ENCODE measurements around the gene SDF2L1.
"Not testable (repeated sequence)": the region's sequence is repeated elsewhere in the genome, so short reads cannot be mapped to it uniquely, and the experiment has no call there.

Gene SDF2L1

DNA sequence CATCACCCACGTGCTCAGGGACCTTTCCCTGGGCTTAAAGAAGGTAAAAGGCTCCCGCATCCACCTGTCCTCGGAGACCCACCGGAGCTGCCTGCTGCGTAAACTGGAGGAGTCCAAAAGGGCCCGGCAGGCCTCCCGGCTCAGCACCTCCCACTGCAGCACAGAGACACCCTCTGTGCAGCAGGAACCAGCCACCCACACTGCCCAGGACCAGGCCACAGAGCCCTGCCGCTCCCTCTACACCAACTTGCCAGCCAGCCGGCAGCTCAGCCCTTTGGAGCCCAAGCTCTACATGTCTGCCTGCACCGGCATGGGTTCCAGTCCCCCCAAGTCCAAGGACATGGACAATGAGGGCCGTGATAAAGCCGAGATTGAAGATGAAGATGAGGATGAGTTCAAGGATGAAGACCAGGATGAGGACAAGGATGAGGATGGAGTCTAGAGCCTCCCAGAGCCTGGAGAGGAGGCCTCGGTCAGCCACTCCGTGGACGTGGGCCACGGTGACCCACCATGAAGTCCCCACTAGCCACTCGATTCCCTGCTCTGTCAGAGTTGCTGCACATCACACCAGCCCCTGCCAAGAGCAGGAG lies 5.4 kb upstream of the SDF2L1 start:
- in situ Hi-C loops (cut with HindIII; ENCODE audit: low sequenced_read_pairs): no loop called here

- in situ Hi-C loops (cut with HindIII; ENCODE audit: low sequenced_read_pairs): not testable (repeated sequence)
Observed at GRCh38 chr22:21637450-21637849, 4.7 kb upstream of the SDF2L1 start.

DNA sequence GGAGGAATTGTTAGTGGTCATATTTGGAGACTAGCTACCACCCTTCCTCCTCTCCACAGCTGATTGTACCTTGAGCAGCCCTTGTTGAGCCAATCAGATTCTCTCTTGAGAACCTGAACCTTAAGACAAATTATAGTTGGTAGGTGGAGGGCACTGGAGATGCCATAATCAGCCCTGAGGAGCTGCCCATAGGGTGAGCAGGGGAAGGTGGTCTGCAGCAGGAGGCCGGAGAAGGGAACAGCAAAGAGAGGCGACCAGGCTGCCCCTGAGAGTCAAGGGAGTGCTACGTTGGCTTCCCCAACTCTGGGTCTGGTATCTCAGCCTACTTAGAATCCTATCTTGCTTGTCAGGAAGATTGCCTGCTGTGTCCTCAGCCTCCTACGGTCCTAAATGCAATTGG lies 2.7 kb upstream of the SDF2L1 start:
- in situ Hi-C loops (cut with HindIII; ENCODE audit: low sequenced_read_pairs): no loop called here

- in situ Hi-C loops (cut with HindIII; ENCODE audit: low sequenced_read_pairs): no loop called here
Observed at GRCh38 chr22:21640810-21641209, 1.3 kb upstream of the SDF2L1 start.

DNA sequence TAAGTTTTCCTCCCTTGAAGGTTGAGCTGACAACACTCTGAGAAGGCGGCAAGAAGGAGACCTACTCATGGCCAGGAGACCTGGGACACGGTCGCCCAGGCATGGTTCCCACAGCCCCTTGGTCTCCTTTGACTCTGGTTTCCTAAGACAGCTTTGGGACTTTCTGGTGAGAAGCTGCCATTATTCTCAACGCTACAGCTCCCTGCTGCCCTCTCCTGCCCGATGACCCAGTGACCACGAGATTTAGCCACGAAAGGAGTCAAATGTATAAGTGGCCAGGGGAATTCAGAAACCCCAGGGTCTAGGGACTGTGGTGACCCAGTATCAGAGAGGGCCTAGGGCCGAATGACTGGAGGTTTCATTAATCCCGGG lies 699 bp upstream of the SDF2L1 start:
- in situ Hi-C loops (cut with HindIII; ENCODE audit: low sequenced_read_pairs): no loop called here

- in situ Hi-C loops (cut with HindIII; ENCODE audit: low sequenced_read_pairs): no loop called here
Observed at GRCh38 chr22:21642584-21643448, 714 bp downstream of the SDF2L1 start.

DNA sequence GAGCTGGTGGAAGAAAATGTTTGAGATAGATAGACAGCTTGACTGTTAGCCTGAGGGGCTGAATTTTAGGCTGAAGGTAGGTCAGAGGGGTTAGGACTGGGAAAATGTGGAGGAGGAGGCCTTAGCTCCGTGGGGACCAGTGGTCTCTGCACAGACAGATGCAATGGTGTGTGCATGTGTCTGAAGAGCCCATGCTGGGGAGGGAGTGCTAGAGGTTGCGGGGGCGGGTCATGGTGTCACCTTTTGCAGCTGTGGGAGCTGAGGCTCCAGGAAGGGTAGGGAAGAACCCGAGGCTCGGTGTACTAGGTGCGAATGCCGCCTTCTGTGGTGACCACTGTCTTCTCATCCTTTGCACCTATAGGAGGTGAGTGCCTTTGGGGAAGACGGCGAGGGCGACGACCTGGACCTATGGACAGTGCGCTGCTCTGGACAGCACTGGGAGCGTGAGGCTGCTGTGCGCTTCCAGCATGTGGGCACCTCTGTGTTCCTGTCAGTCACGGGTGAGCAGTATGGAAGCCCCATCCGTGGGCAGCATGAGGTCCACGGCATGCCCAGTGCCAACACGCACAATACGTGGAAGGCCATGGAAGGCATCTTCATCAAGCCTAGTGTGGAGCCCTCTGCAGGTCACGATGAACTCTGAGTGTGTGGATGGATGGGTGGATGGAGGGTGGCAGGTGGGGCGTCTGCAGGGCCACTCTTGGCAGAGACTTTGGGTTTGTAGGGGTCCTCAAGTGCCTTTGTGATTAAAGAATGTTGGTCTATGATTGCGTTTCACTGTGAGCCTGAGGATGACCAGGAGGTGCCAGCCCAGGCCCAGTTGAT lies 1.6 kb downstream of the SDF2L1 start:
- in situ Hi-C loops (cut with HindIII; ENCODE audit: low sequenced_read_pairs): no loop called here

- in situ Hi-C loops (cut with HindIII; ENCODE audit: low sequenced_read_pairs): not testable (repeated sequence)
Observed at GRCh38 chr22:21645513-21645912, 3.4 kb downstream of the SDF2L1 start.

DNA sequence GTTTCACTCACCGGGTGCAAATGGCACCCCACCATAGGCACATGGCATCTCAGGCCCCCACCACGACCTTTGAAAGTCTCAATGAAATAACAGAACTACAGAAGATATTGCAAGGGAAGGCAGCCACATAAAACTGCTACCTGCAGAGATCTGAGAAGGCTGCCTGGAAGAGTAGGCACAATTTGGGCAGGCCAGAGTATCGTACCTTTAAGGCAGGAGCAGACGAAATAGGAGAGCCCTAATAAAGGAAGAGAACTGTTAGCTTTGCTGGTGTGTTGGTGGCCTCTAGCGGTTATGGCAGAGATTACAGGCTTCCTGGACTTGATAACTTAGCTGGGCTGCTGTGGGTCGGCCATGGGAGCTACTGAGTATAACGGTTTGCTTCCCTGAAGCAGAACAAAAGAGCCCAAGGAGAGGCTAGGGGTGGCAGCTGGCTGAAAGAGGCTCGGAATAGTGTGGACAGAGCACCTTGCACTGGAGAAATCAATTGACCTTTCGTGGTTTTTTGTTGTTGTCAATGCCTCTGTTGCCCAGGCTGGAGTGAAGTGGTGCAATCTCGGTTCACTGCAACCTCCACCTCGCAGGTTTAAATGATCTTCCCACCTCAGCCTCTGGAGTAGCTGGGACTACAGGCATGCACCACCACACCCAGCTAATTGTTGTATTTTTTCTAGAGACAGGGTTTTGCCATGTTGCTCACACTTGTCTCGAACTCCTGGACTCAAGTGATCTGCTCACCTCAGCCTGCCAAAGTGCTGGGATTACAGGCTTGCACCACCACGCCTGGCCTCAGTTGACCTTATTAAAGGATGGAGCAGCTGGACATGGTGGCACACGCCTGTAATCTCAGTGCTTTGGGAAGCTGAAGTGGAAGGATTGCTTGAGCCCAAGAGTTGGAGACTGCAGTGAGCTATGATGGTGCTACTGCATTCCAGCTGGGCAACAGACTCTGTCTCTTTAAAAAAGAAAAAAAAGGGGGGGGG lies 4.8 kb downstream of the SDF2L1 start:
- in situ Hi-C loops (cut with HindIII; ENCODE audit: low sequenced_read_pairs): no loop called here

- in situ Hi-C loops (cut with HindIII; ENCODE audit: low sequenced_read_pairs): no loop called here
Observed at GRCh38 chr22:21650280-21650679, 8.2 kb downstream of the SDF2L1 start.

DNA sequence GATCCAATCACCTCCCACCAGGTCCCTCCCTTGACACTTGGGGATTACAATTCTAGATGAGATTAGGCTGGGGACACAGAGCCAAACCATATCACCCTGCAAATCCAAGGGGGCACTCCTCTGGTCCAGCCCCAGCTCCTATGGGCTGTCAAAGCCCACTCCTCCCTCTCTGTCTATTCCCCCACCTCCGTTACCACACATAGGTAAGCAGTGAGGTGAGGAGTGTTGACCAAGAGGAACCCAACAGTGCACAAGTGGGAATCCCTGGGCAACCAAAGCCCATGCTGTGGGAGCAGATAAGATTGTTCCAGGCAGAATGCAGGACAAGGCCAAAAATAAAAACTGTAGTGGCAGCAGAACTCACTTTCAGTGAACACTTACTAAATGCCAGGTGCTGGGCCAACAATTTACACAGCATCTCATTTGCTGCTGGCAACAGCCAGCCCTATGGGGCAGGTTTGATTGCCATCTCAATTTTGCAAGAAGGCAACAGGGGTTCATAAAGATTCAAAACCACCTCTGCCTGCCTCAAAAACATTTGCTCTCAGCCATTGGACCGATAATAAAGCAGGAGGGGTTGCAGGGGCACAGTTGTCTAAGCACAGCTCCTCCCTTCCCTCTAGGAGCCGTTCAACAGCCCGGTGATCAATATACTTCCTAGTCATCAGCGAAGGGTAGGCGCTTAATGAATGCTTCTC lies 8.9 kb downstream of the SDF2L1 start:
- in situ Hi-C loops (cut with HindIII; ENCODE audit: low sequenced_read_pairs): no loop called here

DNA sequence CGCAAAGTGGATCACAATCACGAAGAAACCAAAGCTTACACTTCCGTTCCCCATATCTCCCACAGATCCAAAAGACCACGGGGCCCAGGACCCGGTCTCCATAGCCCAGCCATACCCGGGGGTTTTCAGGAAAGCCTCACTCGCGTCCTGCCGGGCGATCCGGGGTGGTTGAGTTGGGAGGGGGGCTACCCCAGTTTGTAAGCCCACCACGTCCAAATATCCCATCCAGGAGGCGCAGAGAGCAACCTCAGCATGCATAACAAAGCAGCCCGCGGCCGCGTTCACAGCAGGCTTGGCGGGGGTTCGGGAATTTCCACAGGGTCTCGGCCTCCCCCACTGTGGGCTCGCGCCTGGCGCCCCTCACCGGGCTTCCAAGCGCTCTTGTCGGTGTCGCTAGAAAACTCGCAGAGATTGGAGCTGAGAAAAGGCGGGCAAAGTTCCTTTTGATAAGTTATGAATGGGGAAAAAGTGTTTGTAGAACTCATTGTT lies 9.5 kb downstream of the SDF2L1 start:
- in situ Hi-C loops (cut with HindIII; ENCODE audit: low sequenced_read_pairs): no loop called here

- in situ Hi-C loops (cut with HindIII; ENCODE audit: low sequenced_read_pairs): no loop called here
Observed at GRCh38 chr22:21652010-21652546, 10.0 kb downstream of the SDF2L1 start.

DNA sequence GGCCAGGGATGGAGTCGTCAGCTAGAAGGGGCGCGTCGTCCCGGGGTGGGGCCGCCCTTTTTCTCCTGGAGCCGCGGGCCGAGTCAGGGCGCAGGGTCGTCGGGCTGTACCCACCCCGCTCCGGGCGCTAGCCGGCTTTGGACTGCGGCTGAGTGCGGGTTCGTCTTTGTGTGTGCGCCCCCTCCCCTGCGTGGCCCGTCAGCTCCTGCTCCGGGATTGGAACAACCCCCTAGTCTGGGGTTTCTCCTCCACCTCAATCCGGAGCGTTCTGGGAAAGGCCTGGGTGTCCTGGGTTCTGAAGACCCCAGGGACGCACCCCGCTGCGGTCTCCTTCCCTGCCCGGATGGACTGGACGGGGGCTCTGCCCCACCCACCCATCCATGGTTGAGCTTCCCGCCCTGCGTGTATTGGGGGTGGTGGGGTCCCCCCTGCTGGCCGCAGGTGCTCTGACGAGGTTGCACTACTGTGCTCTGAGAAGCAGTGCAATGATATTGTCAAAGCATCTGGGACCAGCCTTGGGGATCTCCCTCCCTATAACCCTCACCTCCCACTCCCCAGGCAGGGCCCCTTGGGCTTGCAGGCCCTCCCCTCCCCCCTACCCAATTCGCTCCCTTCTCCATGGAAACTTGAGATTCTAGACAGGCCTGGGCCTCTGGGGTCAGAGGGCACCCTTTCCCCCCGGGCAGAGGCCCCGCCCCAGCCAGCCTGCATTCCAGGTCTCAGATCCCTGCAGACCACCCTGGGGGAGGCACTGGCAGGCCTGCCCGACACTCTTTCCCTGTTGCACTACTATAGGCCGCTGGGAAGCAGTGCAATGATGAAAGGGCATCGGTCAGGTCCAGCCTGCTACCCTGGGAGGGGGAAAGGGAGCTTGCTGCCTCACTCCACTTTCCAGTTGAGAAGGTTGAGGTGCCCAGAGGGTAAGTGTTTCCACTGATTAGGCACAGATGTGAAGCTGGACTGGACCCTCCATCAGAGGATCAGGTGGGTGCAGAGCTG lies 10.7 kb downstream of the SDF2L1 start:
- in situ Hi-C loops (cut with HindIII; ENCODE audit: low sequenced_read_pairs): no loop called here

DNA sequence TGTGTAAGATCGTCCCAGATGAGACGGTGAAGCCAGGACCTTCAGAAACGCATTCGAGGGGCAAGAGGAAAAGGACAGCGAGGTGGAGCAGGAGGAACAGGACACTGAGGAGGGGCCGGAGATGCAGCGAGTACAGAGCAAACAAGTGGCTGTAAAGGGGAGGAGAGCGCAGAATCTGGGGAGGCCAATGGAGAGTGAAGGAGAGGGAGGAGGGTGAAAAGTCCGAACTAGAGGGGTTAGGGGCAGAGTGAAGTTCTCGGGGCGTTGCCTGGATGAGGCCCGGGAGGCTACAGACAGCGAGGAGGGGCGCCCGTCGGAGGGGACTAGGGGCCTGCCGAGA lies 14.9 kb downstream of the SDF2L1 start:
- in situ Hi-C loops (cut with HindIII; ENCODE audit: low sequenced_read_pairs): no loop called here

DNA sequence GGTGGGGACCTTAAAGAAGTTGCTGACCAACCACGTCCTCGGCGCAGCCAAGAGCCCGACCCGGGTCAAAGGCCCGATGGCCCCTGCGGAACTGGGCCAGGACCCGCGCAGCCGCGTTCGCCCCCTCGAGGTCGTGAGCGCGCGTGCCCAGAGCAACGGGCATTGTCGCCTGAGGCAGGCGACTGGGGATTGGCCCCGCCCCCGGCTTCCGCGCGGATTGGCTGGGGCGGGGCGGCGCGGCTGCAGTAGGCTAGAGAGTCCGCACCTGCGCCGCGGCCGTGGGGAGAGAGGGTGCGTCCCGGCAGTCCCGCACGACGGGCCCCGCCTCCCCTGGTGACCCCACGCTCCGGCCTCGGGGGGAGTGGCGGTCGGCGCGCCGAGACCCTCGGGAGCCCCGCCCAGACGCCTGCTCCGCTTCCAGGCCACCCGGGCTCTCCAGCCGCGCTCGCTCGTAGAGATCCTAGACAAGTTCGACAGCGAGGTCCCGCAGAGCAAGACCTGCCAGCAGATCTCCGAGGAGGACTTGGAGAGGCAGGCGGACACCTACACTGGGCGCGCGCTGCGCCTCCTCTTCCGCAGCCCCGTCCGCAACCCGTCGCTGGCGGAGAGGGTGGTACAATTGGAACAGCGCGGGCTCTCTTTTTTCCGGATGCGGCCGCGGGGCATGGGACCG lies 15.4 kb downstream of the SDF2L1 start:
- in situ Hi-C loops (cut with HindIII; ENCODE audit: low sequenced_read_pairs): no loop called here

- in situ Hi-C loops (cut with HindIII; ENCODE audit: low sequenced_read_pairs): no loop called here
Observed at GRCh38 chr22:21659864-21660525, 17.9 kb downstream of the SDF2L1 start.

Data from DLD1 (cell line).